K562 (cell line): ENCODE measurements around the gene HIVEP3. TPM values are rescaled to one million over a fixed set of nuclear protein-coding genes. Genes with fewer than 3 reads are reported as not detected.

Source experiments
- SMARCE1 ChIP-seq: fragments of 450-650 bp; IDR thresholded peaks from 2 replicates; pipeline ENCODE4 v1.7.1; 2016; ENCODE audit warnings: mild to moderate bottlenecking
- ZKSCAN3 ChIP-seq: fragments of 250-450 bp; sonication (Bioruptor Pico); IDR thresholded peaks from 2 replicates; pipeline ENCODE4 v1.4.0; 2020
- polyA plus RNA-seq, 8 experiments: library from polyadenylated mRNA; depleted of rRNA in 4 of 8; stranded (reverse) in 5 of 8; unstranded in 3 of 8; fragments of >200 nt; fragmentation: Nextera tagmentation in 2 of 8; fragmentation: Illumina TruSeq in 1 of 8; extraction: Ambion mirVana in 2 of 8; extraction: Trizol in 1 of 8; gene quantifications; 2 replicates each; pipeline versions ENCODE4 v1.2.1 to v1.2.3, GENCODE V29; 2011 to 2014; ENCODE audit warnings: inconsistent platforms in 1 of 8, missing spikeins in 1 of 8
- total RNA-seq, 7 experiments: library from RNA; depleted of rRNA in 6 of 7; stranded (reverse); fragments of >200 nt in 6 of 7; fragmentation: Illumina TruSeq in 2 of 7; extraction: Trizol in 2 of 7; gene quantifications; 2 replicates each; pipeline versions ENCODE4 v1.2.1 to v1.2.3, GENCODE V29; 2011 to 2021; ENCODE audit warnings: low replicate concordance in 1 of 7
- TF ChIP-seq, protein P1 (sequence below): fragments of 450-650 bp; IDR thresholded peaks from 2 replicates; pipeline ENCODE4 v1.6.1; 2016; ENCODE audit warnings: mild to moderate bottlenecking, moderate library complexity

The HIVEP3 gene
- total and polyA plus RNA-seq, 9 of the 15 experiments (the other 6 are each of a cell fraction or from before 2014, with no cell fraction given) = 0.09 to 0.58 (median 0.34) TPM; not detected in 1

DNA sequence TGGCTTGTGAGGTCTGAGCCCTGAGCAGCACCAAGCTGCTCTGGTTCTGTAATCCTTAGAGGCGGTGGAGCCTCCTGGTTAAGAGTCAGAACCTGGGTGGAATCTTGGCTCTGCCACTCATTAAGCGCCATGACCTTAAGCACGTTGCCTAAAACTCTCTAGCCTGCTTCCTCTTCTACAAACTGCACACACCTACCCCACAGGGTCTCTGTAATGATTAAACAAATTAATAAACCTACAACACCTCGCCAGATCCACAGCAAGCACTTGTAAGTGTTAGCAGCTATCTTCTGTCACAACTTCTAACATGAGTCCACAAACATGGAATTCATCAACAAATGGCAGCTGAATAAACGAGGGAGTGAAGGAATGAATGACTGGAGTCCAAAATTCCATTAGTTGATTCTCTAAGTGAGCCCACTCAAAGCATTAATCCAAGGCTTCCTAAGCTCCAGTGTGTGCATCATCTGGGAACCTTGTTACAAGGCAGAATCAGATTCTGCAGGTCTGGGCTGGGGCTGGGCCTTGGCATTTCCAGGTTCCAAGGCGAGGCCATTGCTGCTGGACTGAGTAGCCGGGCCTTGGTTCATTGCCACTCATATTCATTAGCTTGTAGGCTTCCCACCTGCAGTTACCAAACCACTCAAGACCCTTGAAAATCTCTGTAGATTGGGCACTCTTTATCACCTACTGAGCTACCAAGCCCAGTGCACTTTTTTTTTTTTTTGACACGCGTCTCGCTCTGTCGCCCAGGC is 168.6 kb downstream of the HIVEP3 start (continued):
- TF ChIP-seq, protein P1, sequence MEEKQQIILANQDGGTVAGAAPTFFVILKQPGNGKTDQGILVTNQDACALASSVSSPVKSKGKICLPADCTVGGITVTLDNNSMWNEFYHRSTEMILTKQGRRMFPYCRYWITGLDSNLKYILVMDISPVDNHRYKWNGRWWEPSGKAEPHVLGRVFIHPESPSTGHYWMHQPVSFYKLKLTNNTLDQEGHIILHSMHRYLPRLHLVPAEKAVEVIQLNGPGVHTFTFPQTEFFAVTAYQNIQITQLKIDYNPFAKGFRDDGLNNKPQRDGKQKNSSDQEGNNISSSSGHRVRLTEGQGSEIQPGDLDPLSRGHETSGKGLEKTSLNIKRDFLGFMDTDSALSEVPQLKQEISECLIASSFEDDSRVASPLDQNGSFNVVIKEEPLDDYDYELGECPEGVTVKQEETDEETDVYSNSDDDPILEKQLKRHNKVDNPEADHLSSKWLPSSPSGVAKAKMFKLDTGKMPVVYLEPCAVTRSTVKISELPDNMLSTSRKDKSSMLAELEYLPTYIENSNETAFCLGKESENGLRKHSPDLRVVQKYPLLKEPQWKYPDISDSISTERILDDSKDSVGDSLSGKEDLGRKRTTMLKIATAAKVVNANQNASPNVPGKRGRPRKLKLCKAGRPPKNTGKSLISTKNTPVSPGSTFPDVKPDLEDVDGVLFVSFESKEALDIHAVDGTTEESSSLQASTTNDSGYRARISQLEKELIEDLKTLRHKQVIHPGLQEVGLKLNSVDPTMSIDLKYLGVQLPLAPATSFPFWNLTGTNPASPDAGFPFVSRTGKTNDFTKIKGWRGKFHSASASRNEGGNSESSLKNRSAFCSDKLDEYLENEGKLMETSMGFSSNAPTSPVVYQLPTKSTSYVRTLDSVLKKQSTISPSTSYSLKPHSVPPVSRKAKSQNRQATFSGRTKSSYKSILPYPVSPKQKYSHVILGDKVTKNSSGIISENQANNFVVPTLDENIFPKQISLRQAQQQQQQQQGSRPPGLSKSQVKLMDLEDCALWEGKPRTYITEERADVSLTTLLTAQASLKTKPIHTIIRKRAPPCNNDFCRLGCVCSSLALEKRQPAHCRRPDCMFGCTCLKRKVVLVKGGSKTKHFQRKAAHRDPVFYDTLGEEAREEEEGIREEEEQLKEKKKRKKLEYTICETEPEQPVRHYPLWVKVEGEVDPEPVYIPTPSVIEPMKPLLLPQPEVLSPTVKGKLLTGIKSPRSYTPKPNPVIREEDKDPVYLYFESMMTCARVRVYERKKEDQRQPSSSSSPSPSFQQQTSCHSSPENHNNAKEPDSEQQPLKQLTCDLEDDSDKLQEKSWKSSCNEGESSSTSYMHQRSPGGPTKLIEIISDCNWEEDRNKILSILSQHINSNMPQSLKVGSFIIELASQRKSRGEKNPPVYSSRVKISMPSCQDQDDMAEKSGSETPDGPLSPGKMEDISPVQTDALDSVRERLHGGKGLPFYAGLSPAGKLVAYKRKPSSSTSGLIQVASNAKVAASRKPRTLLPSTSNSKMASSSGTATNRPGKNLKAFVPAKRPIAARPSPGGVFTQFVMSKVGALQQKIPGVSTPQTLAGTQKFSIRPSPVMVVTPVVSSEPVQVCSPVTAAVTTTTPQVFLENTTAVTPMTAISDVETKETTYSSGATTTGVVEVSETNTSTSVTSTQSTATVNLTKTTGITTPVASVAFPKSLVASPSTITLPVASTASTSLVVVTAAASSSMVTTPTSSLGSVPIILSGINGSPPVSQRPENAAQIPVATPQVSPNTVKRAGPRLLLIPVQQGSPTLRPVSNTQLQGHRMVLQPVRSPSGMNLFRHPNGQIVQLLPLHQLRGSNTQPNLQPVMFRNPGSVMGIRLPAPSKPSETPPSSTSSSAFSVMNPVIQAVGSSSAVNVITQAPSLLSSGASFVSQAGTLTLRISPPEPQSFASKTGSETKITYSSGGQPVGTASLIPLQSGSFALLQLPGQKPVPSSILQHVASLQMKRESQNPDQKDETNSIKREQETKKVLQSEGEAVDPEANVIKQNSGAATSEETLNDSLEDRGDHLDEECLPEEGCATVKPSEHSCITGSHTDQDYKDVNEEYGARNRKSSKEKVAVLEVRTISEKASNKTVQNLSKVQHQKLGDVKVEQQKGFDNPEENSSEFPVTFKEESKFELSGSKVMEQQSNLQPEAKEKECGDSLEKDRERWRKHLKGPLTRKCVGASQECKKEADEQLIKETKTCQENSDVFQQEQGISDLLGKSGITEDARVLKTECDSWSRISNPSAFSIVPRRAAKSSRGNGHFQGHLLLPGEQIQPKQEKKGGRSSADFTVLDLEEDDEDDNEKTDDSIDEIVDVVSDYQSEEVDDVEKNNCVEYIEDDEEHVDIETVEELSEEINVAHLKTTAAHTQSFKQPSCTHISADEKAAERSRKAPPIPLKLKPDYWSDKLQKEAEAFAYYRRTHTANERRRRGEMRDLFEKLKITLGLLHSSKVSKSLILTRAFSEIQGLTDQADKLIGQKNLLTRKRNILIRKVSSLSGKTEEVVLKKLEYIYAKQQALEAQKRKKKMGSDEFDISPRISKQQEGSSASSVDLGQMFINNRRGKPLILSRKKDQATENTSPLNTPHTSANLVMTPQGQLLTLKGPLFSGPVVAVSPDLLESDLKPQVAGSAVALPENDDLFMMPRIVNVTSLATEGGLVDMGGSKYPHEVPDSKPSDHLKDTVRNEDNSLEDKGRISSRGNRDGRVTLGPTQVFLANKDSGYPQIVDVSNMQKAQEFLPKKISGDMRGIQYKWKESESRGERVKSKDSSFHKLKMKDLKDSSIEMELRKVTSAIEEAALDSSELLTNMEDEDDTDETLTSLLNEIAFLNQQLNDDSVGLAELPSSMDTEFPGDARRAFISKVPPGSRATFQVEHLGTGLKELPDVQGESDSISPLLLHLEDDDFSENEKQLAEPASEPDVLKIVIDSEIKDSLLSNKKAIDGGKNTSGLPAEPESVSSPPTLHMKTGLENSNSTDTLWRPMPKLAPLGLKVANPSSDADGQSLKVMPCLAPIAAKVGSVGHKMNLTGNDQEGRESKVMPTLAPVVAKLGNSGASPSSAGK = no peak
- TF ChIP-seq ZKSCAN3 = no peak
- no peak for TF ChIP-seq SMARCE1
